Upper lobe of left lung (tissue), 6 donors: ENCODE data around the gene TMEM109. TPM values are rescaled to one million over a fixed set of nuclear protein-coding genes. Genes with fewer than 3 reads are reported as not detected.

Experiments
- ATAC-seq, 2 donors: fragments of 200-7000 bp; cut with Tn5 transposase; one replicate each; pipeline ENCODE4 v1.9.1; 2022; ENCODE audit warnings: mild to moderate bottlenecking in 2 of 2, moderate library complexity in 2 of 2; ENCODE audit not compliant: low FRiP score in 2 of 2
- DNase-seq, 2 donors: peaks; one replicate each; pipeline ENCODE4 v3.0.0-alpha.2; 2019 to 2020
- H3K27ac ChIP-seq, 4 donors: fragments of 200-600 bp; sonication (generic); one replicate each; pipeline ENCODE4 v1.5.1; 2016 to 2019
- H3K27me3 ChIP-seq, 4 donors: fragments of 200-600 bp; sonication (generic); one replicate each; pipeline ENCODE4 v1.5.1; 2017 to 2019
- H3K36me3 ChIP-seq, 4 donors: fragments of 200-600 bp; sonication (generic); one replicate each; pipeline ENCODE4 v1.5.1; 2016 to 2019
- H3K4me1 ChIP-seq, 4 donors: fragments of 200-600 bp; sonication (generic); one replicate each; pipeline ENCODE4 v1.5.1; 2018 to 2019
- H3K4me3 ChIP-seq, 4 donors: fragments of 200-600 bp; sonication (generic); one replicate each; pipeline ENCODE4 v1.5.1; 2017 to 2019; ENCODE audit warnings: mild to moderate bottlenecking in 2 of 4, moderate library complexity in 1 of 4
- H3K9me3 ChIP-seq, 4 donors: fragments of 200-600 bp; sonication (generic); one replicate each; pipeline ENCODE4 v1.5.1; 2018 to 2019
- EP300 ChIP-seq, 4 donors: sonication (generic); formaldehyde crosslinking; IDR thresholded peaks; one replicate each; pipeline ENCODE4 v1.5.1; 2017; ENCODE audit warnings: antibody characterized with exemption in 4 of 4, control low read depth in 2 of 4
- POLR2A ChIP-seq, 4 donors: fragments of 450-650 bp; IDR thresholded peaks; one replicate each; pipeline ENCODE4 v1.5.1; 2016 to 2017; ENCODE audit warnings: antibody characterized with exemption in 4 of 4, mild to moderate bottlenecking in 2 of 4
- POLR2AphosphoS5 ChIP-seq, 2 donors: sonication (generic); formaldehyde crosslinking; IDR thresholded peaks; one replicate each; pipeline ENCODE4 v1.5.1; 2017; ENCODE audit warnings: antibody characterized with exemption in 2 of 2
- WGBS, 2 donors: methylation state at CpG; one replicate each; pipeline ENCODE4 v1.1.5; 2017 to 2018; 5-methylcytosine and 5-hydroxymethylcytosine counted together
- total RNA-seq, 6 donors: library from RNA; depleted of rRNA in 4 of 6; stranded (reverse); fragments of >200 nt in 4 of 6; gene quantifications; one replicate each; pipeline versions ENCODE4 v1.1.0 to v1.2.1, GENCODE V29; 2016 to 2021
- TF ChIP-seq, protein P1 (sequence below), 6 experiments: fragments of 450-650 bp in 4 of 6; fragments of 200-600 bp in 2 of 6; sonication (generic) in 2 of 6; IDR thresholded peaks; one replicate each; pipeline ENCODE4 v1.5.1; 2016 to 2019; ENCODE audit warnings: antibody characterized with exemption in 6 of 6
- donor health status: DM: no; HTN: no; CAD: no; lungs with moderate emphysema.
- donor health status: DM: no; HTN: yes; CAD: no; lungs with severe emphysema.

TMEM109 gene
- total RNA-seq, 6 donors from 2014 or later = 27.2 to 153 (median 129) TPM

DNA sequence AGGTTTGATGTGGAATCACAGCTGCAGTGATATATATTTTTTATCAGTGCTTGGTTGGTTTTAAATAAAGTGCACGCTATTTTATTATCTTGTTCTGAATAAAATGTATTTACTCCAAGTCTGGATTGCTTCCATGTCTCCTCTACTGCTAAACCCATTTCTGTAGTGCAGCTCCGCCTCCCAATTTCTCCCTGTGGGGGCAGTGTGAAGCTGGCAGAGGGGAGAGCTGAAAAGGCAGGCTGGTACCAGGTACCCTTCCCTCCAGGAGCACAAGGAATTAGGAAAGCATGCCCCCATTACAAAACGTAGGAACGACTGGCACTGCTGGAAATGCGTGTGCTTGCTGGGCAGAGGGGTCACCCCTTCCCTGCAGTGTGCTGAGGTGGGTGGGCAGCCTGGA lies 9.4 kb downstream of the TMEM109 start:
- WGBS, 2 donors = 85 to 93% methylated on average over 5 of the region's 5 CpGs
- Histone ChIP-seq H3K4me1 (peaks cover 19 to 34% (median 29%) of the 10 kb centered on the region in 4 donors), H3K4me3 (no peak overlapping the region), H3K36me3 (peaks cover 17 to 42% (median 31%) of the 10 kb centered on the region in 4 donors), H3K9me3 (no peaks in the 10 kb centered on the region), H3K27ac (no peak overlapping the region), H3K27me3 (peaks cover 2 to 10% (median 8%) of the 10 kb centered on the region in 4 donors)
- DNase-seq (no peak), ATAC-seq (no peak)
- TF ChIP-seq, protein P1, sequence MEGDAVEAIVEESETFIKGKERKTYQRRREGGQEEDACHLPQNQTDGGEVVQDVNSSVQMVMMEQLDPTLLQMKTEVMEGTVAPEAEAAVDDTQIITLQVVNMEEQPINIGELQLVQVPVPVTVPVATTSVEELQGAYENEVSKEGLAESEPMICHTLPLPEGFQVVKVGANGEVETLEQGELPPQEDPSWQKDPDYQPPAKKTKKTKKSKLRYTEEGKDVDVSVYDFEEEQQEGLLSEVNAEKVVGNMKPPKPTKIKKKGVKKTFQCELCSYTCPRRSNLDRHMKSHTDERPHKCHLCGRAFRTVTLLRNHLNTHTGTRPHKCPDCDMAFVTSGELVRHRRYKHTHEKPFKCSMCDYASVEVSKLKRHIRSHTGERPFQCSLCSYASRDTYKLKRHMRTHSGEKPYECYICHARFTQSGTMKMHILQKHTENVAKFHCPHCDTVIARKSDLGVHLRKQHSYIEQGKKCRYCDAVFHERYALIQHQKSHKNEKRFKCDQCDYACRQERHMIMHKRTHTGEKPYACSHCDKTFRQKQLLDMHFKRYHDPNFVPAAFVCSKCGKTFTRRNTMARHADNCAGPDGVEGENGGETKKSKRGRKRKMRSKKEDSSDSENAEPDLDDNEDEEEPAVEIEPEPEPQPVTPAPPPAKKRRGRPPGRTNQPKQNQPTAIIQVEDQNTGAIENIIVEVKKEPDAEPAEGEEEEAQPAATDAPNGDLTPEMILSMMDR (IDR thresholded peaks at IDR 0.05) = no peak
- no peak for TF ChIP-seq EP300 (IDR thresholded peaks at IDR 0.05)
- TF ChIP-seq POLR2A (IDR thresholded peaks at IDR 0.05) = no peak
- no peak for TF ChIP-seq POLR2AphosphoS5 (IDR thresholded peaks at IDR 0.05)

DNA sequence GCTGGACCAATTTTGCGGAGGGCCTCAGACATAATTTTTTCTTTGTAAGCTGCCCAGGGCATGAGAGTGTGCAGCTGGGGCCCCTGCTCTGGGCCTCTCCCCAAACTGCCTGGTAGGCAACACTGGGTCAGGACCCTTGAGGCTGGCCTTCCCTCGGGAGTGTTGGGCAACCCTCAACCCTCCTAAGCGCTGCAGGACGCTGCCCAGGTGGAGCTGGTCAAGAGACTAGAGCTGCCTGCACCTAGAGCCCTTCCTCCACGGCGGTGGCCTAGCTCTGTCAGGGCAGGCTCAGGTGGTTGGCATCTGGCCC lies 9.8 kb downstream of the TMEM109 start:
- H3K4me3 ChIP-seq = peak overlapping the region in 3 of 4 donors; percentile 69 to 81 (median 76)
- H3K27ac ChIP-seq = peak overlapping the region in 1 of 4 donors; percentile 74
- DNase-seq (no peak), ATAC-seq (no peak)
- TF ChIP-seq, protein P1 (IDR thresholded peaks at IDR 0.05) = no peak
- TF ChIP-seq EP300 (IDR thresholded peaks at IDR 0.05) (no peak), POLR2A (IDR thresholded peaks at IDR 0.05) (no peak), POLR2AphosphoS5 (IDR thresholded peaks at IDR 0.05) (no peak)
- H3K9me3 ChIP-seq = no peaks in the 10 kb centered on the region
- H3K27me3 ChIP-seq = peaks cover 2 to 10% (median 8%) of the 10 kb centered on the region in 4 donors
- WGBS, 2 donors = 57 to 83% methylated on average over 1 to 6 of the region's 6 CpGs
- H3K4me1 ChIP-seq = peaks cover 19 to 29% (median 25%) of the 10 kb centered on the region in 4 donors
- peaks cover 17 to 42% (median 31%) of the 10 kb centered on the region in 4 donors for H3K36me3 ChIP-seq

DNA sequence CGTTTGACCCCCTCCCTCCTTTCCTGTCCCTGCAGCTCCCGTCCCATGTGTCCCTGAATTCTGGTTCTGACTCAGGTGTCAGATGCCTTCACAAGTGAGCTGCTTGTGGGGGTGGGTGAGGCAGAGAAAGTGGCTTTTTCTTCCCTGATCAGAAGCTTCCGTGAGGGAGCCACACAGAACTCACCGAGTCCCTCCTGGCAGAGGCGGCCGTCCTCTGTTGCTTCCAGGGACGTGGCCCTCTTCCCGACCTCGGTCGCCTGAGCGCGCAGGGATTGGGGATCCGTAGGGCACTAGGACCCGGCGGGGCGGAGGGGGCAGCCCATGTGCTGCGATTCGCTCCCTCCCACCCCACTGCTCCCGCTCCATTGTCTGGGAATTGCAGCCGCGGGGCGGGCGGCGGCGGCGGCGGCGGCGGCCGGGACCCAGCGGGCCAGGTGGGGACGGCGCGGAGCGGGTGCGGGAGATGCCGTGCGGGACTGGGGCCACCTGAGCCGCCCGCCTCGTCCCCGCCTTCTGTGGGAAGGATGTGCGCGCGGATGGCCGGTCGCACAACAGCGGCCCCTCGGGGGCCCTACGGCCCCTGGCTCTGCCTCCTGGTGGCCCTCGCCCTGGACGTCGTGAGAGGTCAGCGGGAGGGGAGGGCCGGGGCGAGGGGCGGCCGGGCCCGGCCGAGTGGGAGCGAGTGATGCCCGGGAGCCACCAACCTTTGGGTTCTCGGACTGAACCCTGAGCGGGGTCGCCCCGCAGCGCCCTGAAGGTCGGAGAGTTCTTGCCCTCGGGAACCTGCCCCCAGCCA lies 10.3 kb downstream of the TMEM109 start, which contains the start of gene TMEM132A:
Gene TMEM132A (plus strand): TSS at position 351 of the 796 bp plus-strand sequence. CDS start 174 bp downstream, at position 525.
- peak in 1 of 2 donors; percentile 90 for ATAC-seq
- peaks cover 18 to 25% (median 19%) of the 10 kb centered on the region in 4 donors for H3K4me1 ChIP-seq

DNA sequence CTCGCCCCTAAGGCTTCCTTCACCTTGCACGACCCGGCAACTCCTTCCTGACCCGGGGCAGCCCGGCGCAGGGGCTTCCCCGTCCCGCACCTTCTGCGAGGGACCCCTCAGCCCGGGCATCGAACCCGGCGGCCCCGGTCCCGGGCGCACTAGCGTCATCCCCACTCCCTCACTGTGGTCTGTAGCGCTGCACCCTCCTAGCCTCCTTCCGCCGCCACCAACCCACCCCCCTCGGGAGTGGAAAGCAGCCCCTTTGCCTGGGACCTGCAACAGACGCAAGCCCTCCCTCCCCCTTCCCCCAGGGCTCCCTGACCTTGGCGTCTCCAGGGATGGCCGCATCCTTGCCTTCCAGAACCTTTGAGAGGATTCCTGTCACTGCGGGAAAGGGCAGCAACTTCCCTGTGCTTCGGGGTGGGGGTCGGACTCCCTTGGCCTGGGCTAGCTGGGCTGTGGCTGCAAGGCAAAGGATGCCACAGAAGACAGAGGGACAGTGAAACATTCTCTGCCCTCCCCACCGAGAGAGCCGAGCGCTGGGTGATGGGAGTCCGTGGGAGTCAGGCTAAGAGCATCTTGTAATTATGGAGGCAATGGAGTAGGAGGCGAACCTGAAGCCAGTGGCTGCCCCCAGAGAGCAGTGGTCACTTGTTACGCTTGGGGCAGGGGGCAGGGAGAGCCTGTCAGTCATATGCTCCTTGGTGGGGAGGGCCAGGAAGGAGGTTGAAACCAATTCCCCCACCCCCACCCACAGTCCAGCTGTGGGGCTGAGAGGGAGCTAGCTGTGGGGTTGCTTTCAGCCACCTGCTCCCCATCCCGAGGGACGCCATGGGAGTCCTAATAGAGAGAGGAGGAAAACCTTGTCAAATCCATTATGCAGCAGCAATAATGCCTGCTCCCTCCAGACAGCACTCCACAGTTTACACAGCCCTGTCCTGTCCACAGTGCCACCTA lies 11.2 kb downstream of the TMEM109 start:
- no peak for DNase-seq
- H3K9me3 ChIP-seq = no peaks in the 10 kb centered on the region
- peak in 1 of 2 donors; percentile 4 for ATAC-seq
- peaks cover 17 to 34% (median 27%) of the 10 kb centered on the region in 4 donors for H3K36me3 ChIP-seq
- peak overlapping the region; percentile 33 to 81 (median 72) for H3K4me3 ChIP-seq
- peaks cover 12 to 25% (median 19%) of the 10 kb centered on the region in 4 donors for H3K4me1 ChIP-seq
- 6 to 12% methylated on average over 8 to 32 of the region's 35 CpGs for WGBS, 2 donors
- H3K27me3 ChIP-seq = peaks cover 2 to 10% (median 8%) of the 10 kb centered on the region in 4 donors
- TF ChIP-seq POLR2AphosphoS5 (IDR thresholded peaks at IDR 0.05) (no peak), POLR2A (IDR thresholded peaks at IDR 0.05) (no peak), EP300 (IDR thresholded peaks at IDR 0.05) (no peak)
- TF ChIP-seq, protein P1 (IDR thresholded peaks at IDR 0.05) = no peak
- H3K27ac ChIP-seq = peak overlapping the region in 1 of 4 donors; percentile 74

More for the DNA sequence above, 10.3 kb downstream of the TMEM109 start, which contains the start of gene TMEM132A:
- peaks cover 17 to 42% (median 31%) of the 10 kb centered on the region in 4 donors for H3K36me3 ChIP-seq
- 0 to 1% methylated on average over 5 to 51 of the region's 69 CpGs for WGBS, 2 donors
- no peaks in the 10 kb centered on the region for H3K9me3 ChIP-seq
- peak within 1 kb of the TSS in 1 of 4 donors; percentile 74 for H3K27ac ChIP-seq
- H3K27me3 ChIP-seq = peaks cover 2 to 10% (median 8%) of the 10 kb centered on the region in 4 donors
- peak in 1 of 2 donors; percentile 57 for TF ChIP-seq POLR2AphosphoS5 (IDR thresholded peaks at IDR 0.05)
- peak in 1 of 4 donors; percentile 23 for TF ChIP-seq POLR2A (IDR thresholded peaks at IDR 0.05)
- no peak for TF ChIP-seq EP300 (IDR thresholded peaks at IDR 0.05)
- H3K4me3 ChIP-seq = peak within 1 kb of the TSS; percentile 33 to 81 (median 72)
- peak; percentile 72 to 91 for DNase-seq
